ENCODE results near the gene TRIM44. TPM values are rescaled to one million over a fixed set of nuclear protein-coding genes. Genes with fewer than 3 reads are reported as not detected.

The TRIM44 gene
- total RNA-seq, 1 donor from 2014 or later: 67.0 TPM

DNA sequence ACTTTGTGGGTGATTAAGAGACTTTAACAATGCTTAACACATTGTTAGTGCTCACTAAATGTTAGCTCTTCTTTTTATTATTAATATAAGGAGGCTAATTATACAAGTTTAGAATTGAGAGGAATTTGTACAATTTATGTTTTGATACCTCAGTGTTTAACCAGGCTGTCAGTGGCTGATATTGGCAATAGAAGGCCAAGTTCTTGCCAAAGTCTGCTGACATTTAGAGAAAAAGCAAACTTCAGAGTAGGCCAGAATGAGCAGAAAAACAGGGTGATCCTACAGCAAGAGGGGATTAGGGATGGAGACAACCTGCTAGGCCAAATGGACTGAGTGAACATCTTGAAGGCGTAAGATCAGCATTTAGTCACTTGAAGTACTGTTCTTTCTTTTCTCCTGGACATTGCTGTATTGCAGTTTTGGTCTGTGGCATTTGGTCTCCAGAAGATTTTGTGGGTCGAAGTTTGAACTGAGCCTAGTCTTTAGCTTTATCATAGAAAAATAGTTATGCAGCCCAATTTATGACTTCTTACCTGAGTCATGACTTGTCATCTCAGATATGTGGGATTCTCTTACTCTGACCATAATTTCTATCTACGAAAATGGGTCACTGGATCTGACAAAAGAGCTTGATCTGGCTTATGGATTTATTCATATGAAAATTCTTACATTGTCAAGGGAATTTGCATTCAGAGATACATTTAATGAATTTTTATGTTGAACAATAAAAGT lies 9.0 kb downstream of the TRIM44 start:
- peaks cover 3% of the 10 kb centered on the region for H3K9me3 Mint-ChIP-seq
- H3K36me3 Mint-ChIP-seq (ENCODE audit: low read depth): peaks cover 22% of the 10 kb centered on the region
- H3K4me3 Mint-ChIP-seq: no peak overlapping the region
- H3K27ac Mint-ChIP-seq: no peak overlapping the region
- DNase-seq (no peak), ATAC-seq (ENCODE audit: low read depth) (no peak)
- ChIA-PET CTCF (no interaction called here), POLR2A (no interaction called here)
- TF ChIP-seq, protein P1, sequence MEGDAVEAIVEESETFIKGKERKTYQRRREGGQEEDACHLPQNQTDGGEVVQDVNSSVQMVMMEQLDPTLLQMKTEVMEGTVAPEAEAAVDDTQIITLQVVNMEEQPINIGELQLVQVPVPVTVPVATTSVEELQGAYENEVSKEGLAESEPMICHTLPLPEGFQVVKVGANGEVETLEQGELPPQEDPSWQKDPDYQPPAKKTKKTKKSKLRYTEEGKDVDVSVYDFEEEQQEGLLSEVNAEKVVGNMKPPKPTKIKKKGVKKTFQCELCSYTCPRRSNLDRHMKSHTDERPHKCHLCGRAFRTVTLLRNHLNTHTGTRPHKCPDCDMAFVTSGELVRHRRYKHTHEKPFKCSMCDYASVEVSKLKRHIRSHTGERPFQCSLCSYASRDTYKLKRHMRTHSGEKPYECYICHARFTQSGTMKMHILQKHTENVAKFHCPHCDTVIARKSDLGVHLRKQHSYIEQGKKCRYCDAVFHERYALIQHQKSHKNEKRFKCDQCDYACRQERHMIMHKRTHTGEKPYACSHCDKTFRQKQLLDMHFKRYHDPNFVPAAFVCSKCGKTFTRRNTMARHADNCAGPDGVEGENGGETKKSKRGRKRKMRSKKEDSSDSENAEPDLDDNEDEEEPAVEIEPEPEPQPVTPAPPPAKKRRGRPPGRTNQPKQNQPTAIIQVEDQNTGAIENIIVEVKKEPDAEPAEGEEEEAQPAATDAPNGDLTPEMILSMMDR (IDR thresholded peaks at IDR 0.05): no peak
- peaks cover 75% of the 10 kb centered on the region for H3K4me1 Mint-ChIP-seq
- intact Hi-C loops (cut with micrococcal nuclease): no loop called here
- no peaks in the 10 kb centered on the region for H3K27me3 Mint-ChIP-seq

DNA sequence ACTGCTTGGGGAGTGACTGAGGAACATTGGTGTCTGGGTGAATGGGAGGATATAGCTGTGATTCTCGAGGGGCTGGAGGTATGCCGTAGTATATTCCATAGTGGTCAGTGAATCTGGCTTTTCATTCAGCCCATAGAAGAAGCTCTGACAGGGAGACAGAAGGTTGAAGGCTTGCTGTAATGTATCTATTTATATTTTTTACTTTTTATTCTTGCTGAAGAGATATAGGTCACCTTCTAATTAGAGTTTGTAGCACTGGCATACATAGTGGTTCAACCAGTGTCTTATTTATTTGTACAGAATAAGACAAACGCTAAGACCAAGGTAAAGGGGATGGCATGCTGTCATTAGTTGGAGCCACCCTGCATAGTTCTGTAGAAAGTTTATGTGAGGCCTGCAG lies 10.0 kb downstream of the TRIM44 start:
- intact Hi-C loops (cut with micrococcal nuclease): loop anchor here (1.0 kb wide), 1 partner anchor 7 kb away; no protein-coding TSS in a partner anchor
- Mint-ChIP-seq H3K27ac (no peak overlapping the region), H3K36me3 (ENCODE audit: low read depth) (peaks cover 18% of the 10 kb centered on the region), H3K27me3 (no peaks in the 10 kb centered on the region), H3K9me3 (no peaks in the 10 kb centered on the region), H3K4me3 (no peak overlapping the region), H3K4me1 (peaks cover 78% of the 10 kb centered on the region)
- TF ChIP-seq, protein P1 (IDR thresholded peaks at IDR 0.05): no peak
- DNase-seq (no peak), ATAC-seq (ENCODE audit: low read depth) (no peak)
- ChIA-PET CTCF (no interaction called here), POLR2A (no interaction called here)

DNA sequence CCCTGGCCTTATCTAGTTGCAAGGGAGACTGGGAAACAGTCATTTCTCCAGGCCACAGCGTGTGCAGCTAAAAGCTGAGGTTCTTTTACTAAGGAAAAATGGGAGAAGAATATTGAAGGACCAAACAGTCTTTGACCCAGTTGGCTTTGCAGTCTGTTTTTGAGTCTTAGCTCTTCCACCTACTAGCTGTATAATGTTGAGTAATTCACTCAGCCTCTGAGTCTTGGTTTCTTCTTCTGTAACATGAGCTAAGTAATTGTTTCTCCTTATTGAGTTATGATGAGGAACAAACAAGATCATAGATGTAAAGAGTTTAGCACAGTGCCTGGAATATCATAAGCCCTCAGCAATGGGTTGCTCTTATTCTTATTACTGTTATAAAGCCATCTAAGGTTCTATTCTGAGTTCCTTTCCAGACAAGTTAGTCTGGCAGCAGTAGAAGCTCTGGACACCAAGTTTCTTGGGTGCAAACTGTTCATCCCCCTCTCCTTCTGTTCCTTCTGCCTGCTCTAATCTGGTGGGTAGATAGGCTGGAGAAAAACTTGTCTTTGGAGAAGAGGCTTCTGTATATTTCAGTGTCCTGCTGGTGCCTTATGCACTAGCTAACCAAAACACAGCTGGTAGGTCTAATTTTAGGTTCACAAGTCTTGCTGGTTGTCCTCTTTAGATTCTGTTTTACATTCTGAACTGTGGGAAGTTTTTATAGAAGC lies 13.5 kb downstream of the TRIM44 start:
- no peaks in the 10 kb centered on the region for H3K9me3 Mint-ChIP-seq
- no peak for ATAC-seq (ENCODE audit: low read depth)
- H3K4me3 Mint-ChIP-seq: no peak overlapping the region
- no peak for DNase-seq
- H3K4me1 Mint-ChIP-seq: peaks cover 87% of the 10 kb centered on the region
- intact Hi-C loops (cut with micrococcal nuclease): no loop called here
- TF ChIP-seq, protein P1 (IDR thresholded peaks at IDR 0.05): no peak
- peaks cover 10% of the 10 kb centered on the region for H3K36me3 Mint-ChIP-seq (ENCODE audit: low read depth)
- H3K27me3 Mint-ChIP-seq: no peaks in the 10 kb centered on the region
- peak overlapping the region; percentile 8 for H3K27ac Mint-ChIP-seq
- CTCF ChIA-PET: interaction anchor here (1.1 kb wide), 1 partner anchor 146 kb away, joined by 3 read pairs; no protein-coding TSS in a partner anchor
- POLR2A ChIA-PET: no interaction called here

DNA sequence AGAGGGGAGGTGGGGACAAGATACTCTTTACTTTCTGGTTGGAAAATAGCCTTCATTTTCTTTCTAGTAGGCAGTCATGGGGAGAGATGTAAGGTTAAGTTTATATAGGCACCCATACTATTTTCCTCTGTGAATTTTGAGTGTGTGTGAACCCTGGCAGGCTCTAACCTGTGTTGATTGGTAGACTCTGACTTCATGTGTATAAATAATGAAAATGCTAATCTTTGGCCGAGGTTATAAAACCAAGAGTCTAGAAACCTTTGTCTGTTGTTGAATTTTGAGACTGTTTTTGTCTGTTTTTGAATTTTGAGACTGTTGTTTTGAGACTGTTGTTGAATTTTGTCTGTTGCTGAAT lies 14.0 kb downstream of the TRIM44 start:
- Mint-ChIP-seq H3K4me1 (peaks cover 88% of the 10 kb centered on the region), H3K27ac (no peak overlapping the region), H3K36me3 (ENCODE audit: low read depth) (peaks cover 8% of the 10 kb centered on the region), H3K4me3 (no peak overlapping the region), H3K9me3 (no peaks in the 10 kb centered on the region), H3K27me3 (no peaks in the 10 kb centered on the region)
- intact Hi-C loops (cut with micrococcal nuclease): no loop called here
- ATAC-seq (ENCODE audit: low read depth): no peak
- CTCF ChIA-PET: interaction anchor here (1.1 kb wide), 1 partner anchor 145 kb away, joined by 3 read pairs; no protein-coding TSS in a partner anchor
- no peak for DNase-seq
- TF ChIP-seq, protein P1 (IDR thresholded peaks at IDR 0.05): no peak
- POLR2A ChIA-PET: no interaction called here

DNA sequence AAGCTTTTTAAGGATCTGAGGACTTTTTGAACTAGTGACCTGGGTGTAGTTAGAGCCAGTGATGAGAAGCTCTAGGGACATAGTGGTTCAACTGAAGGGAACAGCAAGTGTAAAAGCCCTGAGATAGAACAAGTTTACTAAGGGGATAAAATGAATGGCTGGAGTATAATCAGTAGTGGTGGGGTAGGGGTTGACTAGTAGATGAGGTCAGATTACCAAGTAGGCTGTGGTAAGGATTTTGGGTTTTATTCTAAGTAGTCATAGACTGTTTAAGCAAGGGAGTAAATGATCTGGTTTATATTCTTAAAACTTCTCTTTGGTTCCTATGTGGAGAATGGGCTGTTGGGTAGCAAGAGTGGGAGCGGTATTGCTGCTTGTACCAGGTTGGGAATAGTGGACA lies 15.3 kb downstream of the TRIM44 start:
- H3K27me3 Mint-ChIP-seq: no peaks in the 10 kb centered on the region
- intact Hi-C loops (cut with micrococcal nuclease): no loop called here
- ATAC-seq (ENCODE audit: low read depth) (no peak), DNase-seq (no peak)
- no peak overlapping the region for H3K4me3 Mint-ChIP-seq
- TF ChIP-seq, protein P1 (IDR thresholded peaks at IDR 0.05): no peak
- peak overlapping the region; percentile 36 for H3K27ac Mint-ChIP-seq
- peaks cover 87% of the 10 kb centered on the region for H3K4me1 Mint-ChIP-seq
- ChIA-PET POLR2A (no interaction called here), CTCF (no interaction called here)
- H3K36me3 Mint-ChIP-seq (ENCODE audit: low read depth): peaks cover 8% of the 10 kb centered on the region
- H3K9me3 Mint-ChIP-seq: no peaks in the 10 kb centered on the region

Measured in activated B cell treated with CpG ODN at 0.5 μM for 24 hours (primary cell).